Stimulated activated CD8-positive, alpha-beta memory T cell treated with anti-CD3 and anti-CD28 coated beads, Interleukin-15, amount 100 ng/mL, for 4 hours (primary cell): ENCODE results near the gene TCEA3.

Experiments
- DNase-seq, 2 donors: peaks; one replicate each; pipeline ENCODE4 v3.0.0-alpha.2; 2020; ENCODE audit warnings: low read depth in 2 of 2

TCEA3 gene

DNA sequence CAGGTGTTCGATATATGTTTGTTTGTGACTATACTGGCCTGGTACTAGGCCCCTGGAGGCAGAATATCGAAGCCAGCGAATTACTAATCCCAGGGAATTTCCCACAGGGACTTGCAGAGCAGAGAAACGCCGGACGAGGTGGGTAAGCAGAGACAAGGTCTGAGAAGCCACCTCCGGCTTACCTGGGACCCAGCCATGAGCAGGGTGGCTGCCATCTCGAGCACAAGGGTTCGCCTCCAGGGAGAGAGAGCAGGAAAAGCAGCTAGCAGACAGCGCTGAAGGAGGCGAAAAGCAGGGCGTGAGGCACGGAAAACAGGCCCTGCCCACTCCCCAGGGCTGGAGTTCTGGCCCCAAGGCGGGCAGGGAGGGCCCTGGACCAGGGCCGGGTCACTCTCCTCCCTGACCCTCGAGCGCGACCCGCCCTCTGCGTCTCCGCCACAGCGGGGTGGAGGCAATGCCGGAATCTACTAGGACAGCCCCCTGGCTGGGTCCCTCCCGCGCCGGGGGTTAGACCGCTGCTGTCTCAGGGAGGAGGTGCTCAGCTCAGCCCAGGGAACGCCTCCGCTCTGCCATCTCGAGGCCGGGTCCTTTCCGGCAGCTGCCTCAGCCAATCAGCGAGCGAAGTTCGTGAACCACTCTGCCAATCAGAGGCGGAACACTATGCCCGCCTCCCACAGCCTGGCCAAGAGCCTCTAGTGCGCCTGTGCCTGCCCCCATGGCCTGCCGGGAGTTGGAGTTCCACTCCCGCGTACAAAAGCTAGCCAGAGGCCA is 56.6 kb downstream of the TCEA3 start:
- peak; percentile 95 to 99 for DNase-seq

DNA sequence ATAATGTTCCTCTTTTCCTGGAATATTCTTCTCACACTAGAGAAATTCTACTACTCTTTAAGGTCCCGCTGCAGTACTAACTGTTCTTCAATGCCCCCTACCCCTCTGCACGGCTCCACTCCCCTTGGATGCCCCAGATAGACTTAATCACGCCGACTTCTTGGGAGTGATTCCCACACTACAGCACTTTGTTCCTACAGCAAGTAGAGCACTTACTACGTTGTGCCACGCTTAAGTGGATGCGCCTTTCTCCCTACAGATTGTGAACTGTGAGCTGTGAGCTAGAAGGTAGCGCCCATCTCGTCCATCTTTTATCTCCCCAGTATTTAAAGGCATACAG is 57.1 kb downstream of the TCEA3 start:
- DNase-seq = no peak

DNA sequence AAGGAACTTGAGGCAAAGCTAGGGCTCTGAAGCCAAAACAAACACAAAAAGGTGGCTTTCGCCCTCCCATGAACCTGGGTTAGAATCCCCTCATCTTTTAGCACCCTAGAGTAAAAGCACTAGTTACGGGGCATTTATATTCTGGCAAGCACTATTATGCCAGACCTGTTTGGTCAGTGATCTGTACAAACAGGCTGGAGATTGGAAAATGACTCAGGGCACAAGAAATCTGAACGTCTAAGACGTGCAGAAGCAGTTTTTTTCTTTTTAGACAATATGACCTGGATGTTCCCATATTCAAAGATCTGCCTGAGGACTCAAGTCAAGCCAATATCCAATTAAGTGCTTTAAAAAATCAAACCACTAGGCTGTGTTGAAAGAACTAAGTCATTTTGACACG is 58.0 kb downstream of the TCEA3 start:
- DNase-seq = no peak

DNA sequence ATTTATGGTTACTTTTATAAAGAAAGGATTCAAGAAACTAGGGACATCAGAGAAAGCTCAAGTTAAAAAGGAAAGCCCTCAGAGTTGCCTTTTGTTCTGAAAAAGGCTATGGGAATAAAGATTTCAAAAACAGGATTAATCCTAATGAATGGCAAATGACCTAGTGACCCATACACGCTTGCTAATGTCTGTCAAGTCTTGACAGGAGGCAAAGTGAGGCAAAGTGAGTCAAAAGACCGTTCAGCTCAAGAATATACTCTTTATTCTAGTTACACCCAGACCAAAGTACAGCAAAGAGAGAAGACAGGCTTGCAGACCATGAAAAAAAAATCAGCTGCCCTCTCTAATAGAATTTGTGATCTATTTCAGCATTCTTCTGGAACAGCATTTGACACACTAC is 58.4 kb downstream of the TCEA3 start:
- no peak for DNase-seq

DNA sequence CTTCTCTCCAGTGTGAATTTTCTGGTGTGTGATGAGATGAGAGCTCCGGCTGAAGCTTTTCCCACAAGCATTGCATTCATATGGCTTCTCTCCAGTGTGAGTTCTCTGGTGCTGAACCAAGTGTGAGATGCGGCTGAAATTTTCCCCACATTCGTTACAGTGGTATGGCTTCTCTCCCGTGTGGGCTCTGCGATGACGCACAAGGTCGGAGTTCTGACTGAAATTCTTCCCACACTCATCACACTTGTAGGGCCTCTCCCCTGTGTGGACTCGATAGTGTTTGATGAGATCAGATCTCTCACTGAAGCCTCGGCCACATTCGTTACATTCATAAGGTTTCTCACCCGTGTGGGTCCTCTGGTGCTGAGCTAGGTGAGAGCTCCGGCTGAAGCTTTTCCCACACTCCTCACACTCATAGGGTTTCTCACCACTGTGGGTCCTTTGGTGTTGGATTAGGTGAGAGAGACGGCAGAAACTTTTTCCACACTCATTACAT is 62.3 kb downstream of the TCEA3 start:
- DNase-seq = no peak

DNA sequence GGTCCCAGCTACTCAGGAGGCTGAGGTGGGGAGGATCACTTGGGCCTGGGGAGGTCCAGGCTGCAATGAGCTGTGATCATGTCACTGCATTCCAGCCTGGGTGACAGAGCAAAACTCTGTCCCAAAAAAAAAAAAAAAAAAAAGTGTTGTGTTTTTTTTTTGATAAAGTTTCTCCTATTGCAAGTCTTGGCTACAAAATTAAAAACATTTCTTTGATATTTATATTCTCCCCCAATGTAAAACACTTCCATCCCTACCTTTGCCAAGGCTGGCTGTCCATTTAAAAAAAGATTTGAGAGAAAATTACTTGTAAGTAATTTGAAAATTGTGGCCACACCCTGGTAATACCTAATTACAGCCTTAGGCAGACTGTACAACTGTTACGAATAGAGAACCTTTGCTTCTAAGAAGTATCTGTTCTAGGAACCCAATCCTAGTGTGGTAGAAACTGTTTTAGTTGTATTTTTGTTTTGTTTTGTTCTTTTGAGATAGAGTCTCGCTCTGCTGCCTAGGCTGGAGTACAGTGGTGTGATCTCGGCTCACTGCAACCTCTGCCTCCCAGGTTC is 66.2 kb downstream of the TCEA3 start:
- no peak for DNase-seq

DNA sequence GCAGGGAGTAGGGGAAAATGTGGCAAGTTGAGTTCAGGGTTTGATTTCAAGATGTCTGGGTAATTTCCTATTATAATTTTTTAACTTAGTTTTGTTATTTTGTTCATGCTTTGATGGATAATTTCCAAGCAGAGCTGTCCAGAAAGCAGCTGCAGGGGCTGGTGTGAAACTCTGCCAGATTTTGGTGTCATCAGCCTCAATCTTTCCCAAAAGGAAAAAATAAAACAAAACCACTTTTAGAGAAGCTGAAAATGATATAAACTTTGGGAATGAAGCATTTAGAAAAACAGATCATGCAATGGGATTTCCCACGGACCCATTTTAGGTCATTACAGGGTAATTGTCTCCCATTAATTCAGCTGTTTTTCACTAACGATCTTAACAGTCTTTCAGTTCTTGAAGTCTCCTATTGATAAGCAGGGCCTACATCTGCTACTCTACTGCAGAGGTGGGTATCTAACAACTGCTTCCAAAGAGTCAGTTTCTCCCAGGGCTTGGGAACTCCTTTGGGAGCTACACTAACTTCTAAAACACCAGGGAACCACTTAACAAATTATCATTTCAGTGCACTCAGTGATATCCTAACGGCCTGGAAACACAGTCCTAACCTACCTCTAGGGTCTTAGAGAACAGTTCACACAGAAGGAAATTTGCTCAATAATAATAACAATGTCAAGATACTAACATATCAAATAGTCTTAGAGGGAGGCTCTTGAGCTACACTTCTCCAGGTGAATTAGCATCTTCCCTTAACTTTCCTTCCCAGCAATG is 67.2 kb downstream of the TCEA3 start:
- no peak for DNase-seq

DNA sequence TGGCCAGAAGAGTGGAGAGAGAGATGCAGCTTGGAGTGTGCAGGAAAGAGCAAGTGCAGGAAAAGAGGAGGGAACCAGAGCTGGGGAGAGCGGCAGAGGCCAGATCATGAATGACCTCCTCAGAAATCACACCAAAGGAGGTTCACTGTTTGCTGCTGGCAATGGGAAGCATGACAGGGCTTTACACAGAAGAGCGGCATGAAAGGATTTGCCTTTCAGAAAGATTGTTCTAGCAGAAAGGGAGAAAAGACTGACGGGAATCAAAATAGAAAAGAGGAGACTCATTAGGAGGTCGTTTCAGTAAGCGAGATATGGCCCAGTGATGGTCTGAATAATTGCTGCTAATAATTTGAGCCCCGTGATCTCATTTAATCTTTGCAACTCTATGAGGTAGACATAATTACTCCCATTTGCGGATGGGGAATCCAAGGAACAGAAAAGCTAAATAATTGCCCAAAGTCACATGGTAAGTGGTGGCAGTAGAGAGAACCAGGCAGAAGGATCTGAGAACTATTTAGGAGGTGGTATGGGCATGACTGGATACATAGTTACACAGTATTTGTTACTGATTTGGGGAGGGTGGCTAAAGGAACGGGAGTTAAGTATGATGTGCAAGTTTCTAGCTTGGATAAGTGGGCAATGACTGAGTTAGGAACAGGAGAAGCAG is 67.9 kb downstream of the TCEA3 start:
- no peak for DNase-seq

DNA sequence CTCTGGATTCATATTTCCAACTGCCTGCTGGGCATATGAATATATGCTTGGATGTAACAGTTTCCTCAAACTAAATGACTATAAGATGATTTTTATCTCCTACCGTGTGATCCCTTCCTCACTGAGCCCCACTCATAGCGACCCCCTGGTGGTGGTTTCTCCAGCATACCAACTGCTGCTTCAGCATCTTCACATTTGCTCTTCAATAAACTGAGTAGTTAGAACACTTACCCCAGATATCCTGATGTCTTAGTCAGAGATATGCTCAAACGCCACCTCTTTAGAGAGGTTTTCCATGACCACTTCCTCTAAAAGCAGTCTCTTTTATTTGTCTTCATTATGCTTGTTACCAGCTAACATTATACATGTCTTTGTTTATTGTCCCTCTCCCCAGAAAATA is 70.3 kb downstream of the TCEA3 start:
- DNase-seq = no peak

DNA sequence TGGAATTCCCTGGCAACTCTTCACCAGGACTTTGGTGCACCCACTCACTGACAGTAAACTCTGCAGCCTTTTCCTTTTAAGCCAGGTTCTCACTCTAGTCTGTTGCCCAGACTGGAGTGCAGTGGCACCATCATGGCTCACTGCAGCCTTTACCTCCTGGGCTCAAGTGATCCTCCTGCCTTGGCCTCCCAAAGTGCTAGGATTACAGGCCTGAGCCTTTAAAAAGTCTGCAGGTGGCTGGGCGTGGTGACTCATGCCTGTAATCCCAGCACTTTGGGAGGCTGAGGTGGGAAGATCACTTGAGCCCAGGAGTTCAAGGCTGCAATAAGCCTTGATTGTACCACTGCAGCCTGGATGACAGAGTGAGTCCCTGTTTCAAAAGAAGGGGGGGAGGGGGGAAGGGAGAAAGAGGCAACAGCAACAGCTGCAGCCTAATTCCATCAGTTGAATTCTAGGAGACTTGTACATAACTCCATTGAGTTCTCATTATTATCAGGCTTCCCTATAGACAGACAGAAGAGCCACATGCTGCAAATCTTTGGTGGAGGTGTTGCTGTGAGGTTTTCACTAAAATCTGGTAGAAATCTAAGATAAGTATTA is 72.4 kb downstream of the TCEA3 start:
- no peak for DNase-seq

DNA sequence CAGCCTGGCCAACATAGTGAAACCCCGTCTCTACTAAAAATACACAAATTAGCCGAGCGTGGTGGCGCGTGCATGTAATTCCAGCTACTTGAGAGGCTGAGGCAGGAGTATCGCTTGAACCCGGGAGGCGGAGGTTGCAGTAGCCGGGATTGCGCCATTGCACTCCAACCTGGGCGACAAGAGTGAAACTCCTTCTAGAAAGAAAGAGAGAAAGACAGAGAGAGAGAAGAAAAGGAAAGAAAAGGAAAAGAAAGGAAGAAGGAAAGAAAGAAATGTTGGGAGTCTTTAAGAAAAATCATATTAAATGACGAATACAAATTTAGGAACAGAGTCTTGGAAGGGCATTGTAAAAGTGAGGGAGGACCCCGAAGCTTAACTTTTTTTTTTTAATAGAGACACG is 78.6 kb downstream of the TCEA3 start:
- no peak for DNase-seq

DNA sequence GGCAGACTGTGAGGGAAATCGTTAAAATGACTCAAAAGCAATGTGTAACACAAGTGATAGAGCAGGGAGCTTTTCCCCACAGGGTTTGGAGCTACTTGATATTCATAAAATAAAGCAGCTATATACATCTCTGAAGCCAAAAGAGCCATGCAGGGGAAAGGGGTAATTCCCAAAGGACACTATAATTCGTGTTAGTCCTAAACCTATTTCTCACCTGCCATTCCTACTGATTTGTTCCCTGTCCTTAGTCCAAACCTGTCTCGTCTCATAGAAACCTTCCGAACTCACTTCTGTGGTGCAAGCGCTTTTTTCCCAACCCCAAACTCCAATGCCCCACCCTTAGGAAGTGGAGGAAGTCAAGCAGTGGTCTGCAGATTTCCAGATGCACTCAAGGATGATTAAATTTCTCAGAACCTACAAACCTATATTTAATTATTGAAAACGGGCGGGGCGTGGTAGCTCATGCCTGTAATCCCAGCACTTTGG is 79.5 kb downstream of the TCEA3 start:
- DNase-seq = no peak

DNA sequence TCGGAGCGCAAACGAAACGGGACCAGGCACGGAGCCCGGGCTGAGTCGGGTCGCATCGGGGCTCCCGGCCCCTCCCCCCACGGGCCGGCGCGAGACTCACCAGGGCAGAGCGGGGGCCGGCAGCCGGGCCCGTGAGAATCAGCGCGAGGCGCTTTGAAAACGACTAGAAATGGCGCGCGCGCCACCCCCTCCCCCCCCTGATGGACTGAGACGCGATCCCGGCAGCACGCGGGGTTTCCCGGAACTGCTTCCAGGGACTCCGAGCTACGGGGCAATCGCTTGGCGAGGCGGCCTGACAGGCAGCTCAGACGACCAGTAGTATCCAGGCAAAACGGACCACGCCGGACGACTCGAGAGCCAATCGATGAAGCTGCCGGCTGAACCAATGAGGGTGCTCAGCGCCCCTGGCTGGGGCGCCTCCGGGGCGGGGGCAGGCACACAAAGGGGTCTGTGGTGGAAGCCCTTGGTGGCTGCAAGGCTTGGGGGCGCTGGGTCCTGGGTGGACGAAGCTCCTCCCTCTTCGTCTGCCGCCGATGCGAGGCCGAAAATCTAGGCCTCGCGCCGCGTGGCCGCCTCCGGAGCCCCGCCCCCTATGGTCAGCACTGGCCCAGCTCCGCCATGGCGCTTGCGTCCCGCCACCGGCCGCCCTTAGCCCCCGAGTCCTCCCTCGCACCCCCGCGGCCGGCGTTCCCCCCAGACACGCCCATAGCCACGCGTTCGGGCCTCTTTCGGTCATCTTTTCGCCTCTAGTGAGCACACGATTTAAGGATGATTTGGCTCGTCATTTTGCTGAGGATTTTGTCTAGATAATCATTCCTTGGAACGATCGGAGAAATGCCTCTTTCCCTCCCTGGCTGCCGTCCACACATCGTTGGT is 80.2 kb downstream of the TCEA3 start, which contains the start of gene HNRNPR:
Gene HNRNPR (minus strand): TSS at position 174 of the 876 bp plus-strand sequence. CDS start 3,276 bp downstream, outside the sequence.
- DNase-seq = peak; percentile 98 to 99

DNA sequence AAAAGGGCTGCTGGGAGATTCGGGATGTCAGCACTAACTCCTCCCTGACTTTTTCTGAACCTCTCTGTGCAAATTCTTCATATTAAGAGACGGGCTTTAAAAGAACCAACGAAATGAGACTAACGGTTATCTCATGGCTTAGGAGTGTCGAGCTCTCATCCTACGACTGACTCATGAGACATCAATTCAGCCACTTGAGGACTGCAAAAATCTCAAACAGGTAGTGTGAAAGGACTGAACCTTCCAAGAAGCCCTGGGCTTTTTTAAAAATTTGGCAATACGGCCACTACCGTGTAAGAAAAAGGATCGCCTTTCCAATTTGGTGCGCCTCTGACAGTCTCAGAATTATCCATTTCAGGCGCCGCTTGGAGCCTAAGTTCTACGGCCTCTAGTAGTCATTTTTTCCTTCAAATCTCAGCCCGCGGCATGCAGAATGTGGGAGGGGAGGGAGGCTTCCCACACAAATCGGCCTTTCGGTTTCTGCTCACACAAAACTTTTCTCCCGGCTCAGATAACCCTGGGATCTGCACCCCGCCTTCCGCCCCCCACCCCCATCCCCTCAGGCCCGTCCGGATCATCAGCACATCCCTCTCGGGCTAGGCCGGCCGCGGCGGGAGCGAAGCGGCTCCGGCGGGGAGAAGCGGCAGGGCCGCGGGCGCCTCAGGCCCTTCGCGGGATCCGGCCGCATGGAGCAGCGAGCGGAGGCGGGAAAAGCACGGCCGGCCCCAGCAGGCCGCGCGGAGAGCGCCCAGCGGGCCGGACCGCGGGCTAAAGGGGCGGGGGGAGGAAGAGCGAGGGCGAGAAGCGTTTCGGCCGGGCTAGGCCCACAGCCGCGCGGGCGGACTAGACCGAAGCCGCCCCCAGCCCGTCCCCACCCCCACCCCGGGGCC is 81.1 kb downstream of the TCEA3 start:
- DNase-seq = peak; percentile 28 to 57

DNA sequence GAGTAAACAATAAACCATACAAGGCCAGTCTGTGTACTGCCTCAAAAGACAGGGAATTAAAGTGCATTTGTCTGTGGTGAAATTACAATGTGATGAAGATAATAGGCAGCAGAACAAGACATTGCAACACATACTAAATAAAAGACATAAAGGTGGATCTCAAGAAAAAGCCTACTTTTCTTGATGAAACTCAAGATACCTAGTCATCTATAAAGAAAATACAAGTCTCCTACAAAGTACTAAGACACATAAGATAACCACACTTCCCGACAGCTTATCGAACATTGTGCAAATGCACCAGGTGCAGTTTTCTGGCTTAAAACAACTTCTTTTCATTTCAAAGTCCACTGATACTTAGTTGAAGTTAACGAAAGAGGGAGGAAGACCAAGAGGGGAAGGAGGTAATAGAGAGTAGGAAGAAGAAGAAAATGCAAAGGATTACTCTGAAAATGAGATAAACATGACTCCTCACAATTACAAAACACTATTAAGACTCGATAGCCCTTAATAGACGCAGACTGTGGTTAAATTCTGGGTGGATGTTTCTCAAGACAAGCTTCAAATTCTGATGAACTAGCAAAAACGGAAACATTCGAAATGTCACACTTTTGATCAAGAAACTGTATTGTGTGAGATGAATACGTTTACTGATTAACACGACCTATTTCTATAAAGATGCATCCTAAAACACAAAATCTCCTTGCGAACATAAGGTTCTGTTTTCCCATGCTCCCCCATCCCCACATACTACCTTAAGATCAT is 82.4 kb downstream of the TCEA3 start:
- DNase-seq = no peak

DNA sequence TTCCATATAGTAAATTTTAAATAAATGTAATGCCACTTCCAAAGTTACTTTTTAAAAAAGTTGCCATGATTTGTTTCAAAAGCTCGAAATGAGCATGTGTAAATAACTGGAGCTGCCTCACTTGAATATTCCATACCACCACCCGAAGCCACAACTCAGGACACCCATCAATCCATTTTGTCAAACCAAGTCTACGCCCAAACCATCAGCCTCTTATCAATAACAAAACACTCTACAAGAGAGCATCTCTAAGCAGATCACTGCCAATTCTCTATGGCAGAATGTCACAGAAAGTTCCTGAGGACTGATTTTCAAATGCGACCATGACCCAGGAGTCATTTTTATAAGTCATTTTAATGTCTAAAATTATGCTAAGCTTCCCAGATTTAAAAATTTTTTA is 84.9 kb downstream of the TCEA3 start:
- no peak for DNase-seq

DNA sequence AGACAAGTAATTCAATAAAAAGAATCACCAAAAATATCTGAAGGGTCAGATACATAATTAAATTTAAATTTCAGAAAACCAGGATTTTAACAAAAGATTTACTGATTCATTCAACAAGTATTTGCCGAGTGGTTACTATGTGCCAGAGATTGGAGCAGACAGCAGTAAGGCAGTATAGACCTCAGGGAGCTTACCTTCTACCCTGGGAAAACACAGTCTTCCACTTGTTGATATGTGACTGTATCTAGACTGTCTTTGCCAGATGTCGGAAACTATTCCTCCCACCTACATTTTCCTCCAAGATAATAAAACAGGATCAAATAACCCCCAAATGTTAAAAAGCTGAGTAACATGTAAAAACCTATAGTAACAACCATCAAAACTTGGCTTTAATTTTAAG is 86.7 kb downstream of the TCEA3 start:
- no peak for DNase-seq

DNA sequence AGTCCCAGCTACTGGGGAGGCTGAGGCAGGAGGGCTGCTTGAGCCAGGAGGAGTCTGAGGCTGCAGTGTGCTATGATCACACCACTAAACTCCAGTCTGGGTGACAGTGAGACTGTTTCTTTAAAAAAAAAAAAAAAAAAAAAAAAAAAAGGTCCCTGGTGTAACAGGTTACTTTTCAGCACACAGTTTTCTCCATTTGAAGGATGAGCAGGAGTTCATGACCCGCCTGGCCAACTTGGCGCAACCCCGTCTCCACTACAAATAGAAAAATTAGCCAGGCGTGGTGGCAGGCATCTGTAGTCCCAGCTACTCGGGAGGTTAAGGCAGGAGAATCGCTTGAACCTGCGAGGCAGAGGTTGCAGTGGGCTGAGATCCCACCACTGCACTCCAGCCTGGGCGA is 92.8 kb downstream of the TCEA3 start:
- no peak for DNase-seq
